ENCODE measurements around the gene STX18. TPM values are rescaled to one million over a fixed set of nuclear protein-coding genes. Genes with fewer than 3 reads are reported as not detected.

The STX18 gene
- total RNA-seq, 3 donors from 2014 or later (not counting 1 experiment from before 2014, with no cell fraction given): 23.1 to 32.8 (median 29.0) TPM

GRCh38 chr4:4532371-4533154, 9.3 kb downstream of the STX18 start:
- H3K4me1 ChIP-seq (ENCODE audit: control insufficient read depth, insufficient read depth, low read length): no peaks in the 10 kb centered on the region
- H3K4me3 Mint-ChIP-seq: no peak overlapping the region
- DNase-seq: no peak
- H3K27me3 Mint-ChIP-seq (ENCODE audit: low read depth in 2 of 2): no peaks in the 10 kb centered on the region
- peaks cover 14 to 34% of the 10 kb centered on the region in 2 donors for H3K4me1 Mint-ChIP-seq
- no peaks in the 10 kb centered on the region for H3K27me3 ChIP-seq (ENCODE audit: control insufficient read depth, insufficient read depth, low read length)
- no peak overlapping the region for H3K27ac Mint-ChIP-seq
- H3K9me3 ChIP-seq (ENCODE audit: control insufficient read depth, insufficient read depth, low read length): no peaks in the 10 kb centered on the region
- no peak overlapping the region for H3K27ac ChIP-seq (ENCODE audit: low read length)
- ATAC-seq: no peak
- intact Hi-C loops (cut with micrococcal nuclease): no loop called here
- no peaks in the 10 kb centered on the region for H3K9me3 Mint-ChIP-seq
- TF ChIP-seq, protein P1, sequence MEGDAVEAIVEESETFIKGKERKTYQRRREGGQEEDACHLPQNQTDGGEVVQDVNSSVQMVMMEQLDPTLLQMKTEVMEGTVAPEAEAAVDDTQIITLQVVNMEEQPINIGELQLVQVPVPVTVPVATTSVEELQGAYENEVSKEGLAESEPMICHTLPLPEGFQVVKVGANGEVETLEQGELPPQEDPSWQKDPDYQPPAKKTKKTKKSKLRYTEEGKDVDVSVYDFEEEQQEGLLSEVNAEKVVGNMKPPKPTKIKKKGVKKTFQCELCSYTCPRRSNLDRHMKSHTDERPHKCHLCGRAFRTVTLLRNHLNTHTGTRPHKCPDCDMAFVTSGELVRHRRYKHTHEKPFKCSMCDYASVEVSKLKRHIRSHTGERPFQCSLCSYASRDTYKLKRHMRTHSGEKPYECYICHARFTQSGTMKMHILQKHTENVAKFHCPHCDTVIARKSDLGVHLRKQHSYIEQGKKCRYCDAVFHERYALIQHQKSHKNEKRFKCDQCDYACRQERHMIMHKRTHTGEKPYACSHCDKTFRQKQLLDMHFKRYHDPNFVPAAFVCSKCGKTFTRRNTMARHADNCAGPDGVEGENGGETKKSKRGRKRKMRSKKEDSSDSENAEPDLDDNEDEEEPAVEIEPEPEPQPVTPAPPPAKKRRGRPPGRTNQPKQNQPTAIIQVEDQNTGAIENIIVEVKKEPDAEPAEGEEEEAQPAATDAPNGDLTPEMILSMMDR (IDR thresholded peaks at IDR 0.05): no peak
- no peak overlapping the region for H3K4me3 ChIP-seq (ENCODE audit: low read length)
- 95% methylated on average over 2 of the region's 3 CpGs for WGBS (ENCODE audit: insufficient coverage)
- H3K36me3 ChIP-seq (ENCODE audit: control insufficient read depth, insufficient read depth, low read length): peaks cover 2% of the 10 kb centered on the region
- no peaks in the 10 kb centered on the region for H3K36me3 Mint-ChIP-seq

GRCh38 chr4:4529392-4529791, 12.5 kb downstream of the STX18 start:
- DNase-seq (no peak), ATAC-seq (no peak)
- H3K36me3 Mint-ChIP-seq: no peaks in the 10 kb centered on the region
- intact Hi-C loops (cut with micrococcal nuclease): no loop called here
- Histone ChIP-seq H3K4me3 (ENCODE audit: low read length) (no peak overlapping the region), H3K4me1 (ENCODE audit: control insufficient read depth, insufficient read depth, low read length) (peaks cover 5% of the 10 kb centered on the region), H3K9me3 (ENCODE audit: control insufficient read depth, insufficient read depth, low read length) (no peaks in the 10 kb centered on the region), H3K27ac (ENCODE audit: low read length) (no peak overlapping the region), H3K27me3 (ENCODE audit: control insufficient read depth, insufficient read depth, low read length) (no peaks in the 10 kb centered on the region), H3K36me3 (ENCODE audit: control insufficient read depth, insufficient read depth, low read length) (peaks cover 2% of the 10 kb centered on the region)
- TF ChIP-seq, protein P1 (IDR thresholded peaks at IDR 0.05): no peak
- WGBS (ENCODE audit: insufficient coverage): over 99% methylated on average over 4 of the region's 5 CpGs
- no peak overlapping the region for H3K4me3 Mint-ChIP-seq
- no peaks in the 10 kb centered on the region for H3K9me3 Mint-ChIP-seq
- no peaks in the 10 kb centered on the region for H3K27me3 Mint-ChIP-seq (ENCODE audit: low read depth in 2 of 2)
- H3K27ac Mint-ChIP-seq: no peak overlapping the region
- H3K4me1 Mint-ChIP-seq: peaks cover 9 to 19% of the 10 kb centered on the region in 2 donors

DNA sequence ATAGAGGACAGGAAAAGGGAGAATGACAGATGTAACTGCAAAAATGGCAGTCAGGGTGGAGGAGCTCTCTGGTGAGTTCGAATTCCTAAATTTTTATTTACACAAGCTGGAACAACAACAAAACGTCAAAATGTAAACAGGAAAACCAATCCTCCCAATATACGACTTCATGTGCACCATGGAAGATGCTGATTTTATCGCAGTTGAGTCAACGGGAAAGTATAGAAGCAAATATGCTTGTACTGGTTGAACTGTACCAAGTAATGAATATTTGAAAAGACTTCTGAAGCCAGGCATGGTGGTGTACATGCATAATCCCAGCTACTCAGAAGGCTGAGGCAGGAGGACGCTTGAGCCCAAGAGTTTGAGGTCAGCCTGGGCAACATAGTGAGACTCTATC, 15.4 kb downstream of the STX18 start:
- Histone ChIP-seq H3K9me3 (ENCODE audit: control insufficient read depth, insufficient read depth, low read length) (no peaks in the 10 kb centered on the region), H3K27me3 (ENCODE audit: control insufficient read depth, insufficient read depth, low read length) (no peaks in the 10 kb centered on the region), H3K4me3 (ENCODE audit: low read length) (no peak overlapping the region), H3K36me3 (ENCODE audit: control insufficient read depth, insufficient read depth, low read length) (peaks cover 2% of the 10 kb centered on the region), H3K4me1 (ENCODE audit: control insufficient read depth, insufficient read depth, low read length) (peaks cover 10% of the 10 kb centered on the region), H3K27ac (ENCODE audit: low read length) (no peak overlapping the region)
- no peak overlapping the region for H3K4me3 Mint-ChIP-seq
- no peak overlapping the region for H3K27ac Mint-ChIP-seq
- DNase-seq: no peak
- TF ChIP-seq, protein P1 (IDR thresholded peaks at IDR 0.05): no peak
- H3K27me3 Mint-ChIP-seq (ENCODE audit: low read depth in 2 of 2): no peaks in the 10 kb centered on the region
- H3K36me3 Mint-ChIP-seq: no peaks in the 10 kb centered on the region
- H3K4me1 Mint-ChIP-seq: peaks cover 17 to 30% of the 10 kb centered on the region in 2 donors
- intact Hi-C loops (cut with micrococcal nuclease): no loop called here
- no peak for ATAC-seq
- WGBS (ENCODE audit: insufficient coverage): 98% methylated on average over 6 of the region's 6 CpGs
- no peaks in the 10 kb centered on the region for H3K9me3 Mint-ChIP-seq
